ENCODE data around the gene CFAP46. TPM values are rescaled to one million over a fixed set of nuclear protein-coding genes. Genes with fewer than 3 reads are reported as not detected.
"Not testable (repeated sequence)": the region's sequence is repeated elsewhere in the genome, so short reads cannot be mapped to it uniquely, and the experiment has no call there.

Gene CFAP46
- total RNA-seq, 4 donors from 2014 or later, result under 0.01 to 1.3 (median 0.28) TPM

GRCh38 chr10:132774181-132774901, 168.0 kb downstream of the CFAP46 start:
- Histone ChIP-seq H3K4me3 (no peak overlapping the region), H3K9me3 (no peaks in the 10 kb centered on the region), H3K27ac (replicated peaks in 1 of 4) (no peak overlapping the region), H3K27me3 (no peaks in the 10 kb centered on the region), H3K4me1 (peaks cover 0 to 7% (median 5%) of the 10 kb centered on the region in 4 donors), H3K36me3 (peaks cover 28 to 82% (median 68%) of the 10 kb centered on the region in 4 donors)
- intact Hi-C loops (cut with DNase I), result no loop called here
- no peak for TF ChIP-seq POLR2A (IDR thresholded peaks at IDR 0.05; ENCODE audit: low read depth)
- TF ChIP-seq POLR2AphosphoS5 (IDR thresholded peaks at IDR 0.05), result no peak
- TF ChIP-seq CTCF (IDR thresholded peaks at IDR 0.05), result no peak
- TF ChIP-seq EP300 (IDR thresholded peaks at IDR 0.05), result no peak
- 76% methylated on average over 20 of the region's 29 CpGs for WGBS
- no peak for DNase-seq (ENCODE audit: extremely low spot score)

GRCh38 chr10:132772816-132773215, 169.6 kb downstream of the CFAP46 start:
- intact Hi-C loops (cut with DNase I); DNase-seq (ENCODE audit: extremely low spot score); H3K4me3 ChIP-seq; H3K4me1 ChIP-seq; H3K9me3 ChIP-seq; H3K27ac ChIP-seq (replicated peaks in 1 of 4); H3K27me3 ChIP-seq: not testable (repeated sequence)
- H3K36me3 ChIP-seq, result peaks cover 29 to 82% (median 70%) of the 10 kb centered on the region in 4 donors
- WGBS, result 94% methylated on average over 3 of the region's 25 CpGs

GRCh38 chr10:132770061-132771021, 172.0 kb downstream of the CFAP46 start:
- WGBS, result 94% methylated on average over 38 of the region's 45 CpGs
- TF ChIP-seq EP300 (IDR thresholded peaks at IDR 0.05), result no peak
- TF ChIP-seq POLR2A (IDR thresholded peaks at IDR 0.05; ENCODE audit: low read depth), result no peak
- no peak for TF ChIP-seq POLR2AphosphoS5 (IDR thresholded peaks at IDR 0.05)
- no peak for TF ChIP-seq CTCF (IDR thresholded peaks at IDR 0.05)
- no peaks in the 10 kb centered on the region for H3K27me3 ChIP-seq
- no peak for DNase-seq (ENCODE audit: extremely low spot score)
- intact Hi-C loops (cut with DNase I), result no loop called here
- H3K36me3 ChIP-seq, result peaks cover 29 to 78% (median 60%) of the 10 kb centered on the region in 4 donors
- no peak overlapping the region for H3K27ac ChIP-seq (replicated peaks in 1 of 4)
- no peaks in the 10 kb centered on the region for H3K9me3 ChIP-seq
- peaks cover 0 to 7% (median 5%) of the 10 kb centered on the region in 4 donors for H3K4me1 ChIP-seq
- no peak overlapping the region for H3K4me3 ChIP-seq

GRCh38 chr10:132768346-132769248, 173.8 kb downstream of the CFAP46 start:
- TF ChIP-seq POLR2A (IDR thresholded peaks at IDR 0.05; ENCODE audit: low read depth) (no peak), POLR2AphosphoS5 (IDR thresholded peaks at IDR 0.05) (no peak)
- H3K9me3 ChIP-seq, result no peaks in the 10 kb centered on the region
- DNase-seq (ENCODE audit: extremely low spot score), result no peak
- H3K4me3 ChIP-seq, result no peak overlapping the region
- H3K27ac ChIP-seq (replicated peaks in 1 of 4), result no peak overlapping the region
- WGBS, result 93% methylated on average over 29 of the region's 41 CpGs
- no peaks in the 10 kb centered on the region for H3K27me3 ChIP-seq
- no peaks in the 10 kb centered on the region for H3K4me1 ChIP-seq
- intact Hi-C loops (cut with DNase I), result no loop called here
- H3K36me3 ChIP-seq, result peaks cover 22 to 82% (median 53%) of the 10 kb centered on the region in 4 donors

GRCh38 chr10:132766291-132766690, 176.1 kb downstream of the CFAP46 start:
- TF ChIP-seq EP300 (IDR thresholded peaks at IDR 0.05), result no peak
- no peak for TF ChIP-seq CTCF (IDR thresholded peaks at IDR 0.05)
- no peak for TF ChIP-seq POLR2AphosphoS5 (IDR thresholded peaks at IDR 0.05)
- no peak for TF ChIP-seq POLR2A (IDR thresholded peaks at IDR 0.05; ENCODE audit: low read depth)
- H3K9me3 ChIP-seq, result no peaks in the 10 kb centered on the region
- H3K36me3 ChIP-seq, result peaks cover 30 to 87% (median 51%) of the 10 kb centered on the region in 4 donors
- DNase-seq (ENCODE audit: extremely low spot score), result no peak
- intact Hi-C loops (cut with DNase I), result no loop called here
- H3K27ac ChIP-seq (replicated peaks in 1 of 4), result no peak overlapping the region
- no peaks in the 10 kb centered on the region for H3K4me1 ChIP-seq
- H3K27me3 ChIP-seq, result no peaks in the 10 kb centered on the region
- H3K4me3 ChIP-seq, result no peak overlapping the region
- WGBS, result 93% methylated on average over 13 of the region's 13 CpGs
